HFF-Myc (cell line): Measurements from ENCODE around the gene SETDB1.

Source experiments
- DNase-seq: peaks from one replicate; pipeline ENCODE4 v3.0.0-alpha.2; 2011; ENCODE audit warnings: low read depth; ENCODE audit errors: extremely low read depth
- H3K4me3 ChIP-seq: replicated peaks from 2 replicates; pipeline ENCODE4 v1.5.1; 2011; ENCODE audit warnings: low read depth, mild to moderate bottlenecking, control low read depth, low read length
- CTCF ChIP-seq: IDR thresholded peaks from 2 replicates; pipeline ENCODE4 v1.5.1; 2012; ENCODE audit warnings: mild to moderate bottlenecking, low read depth, low read length, control low read depth; ENCODE audit errors: missing control alignments

Gene SETDB1

GRCh38 chr1:151007853-151008243 lies 81.7 kb downstream of the SETDB1 start:
- peak overlapping the region; percentile 91 for H3K4me3 ChIP-seq
- DNase-seq: no peak
- no peak for TF ChIP-seq CTCF

- peak within 1 kb of the TSS; percentile 91 for H3K4me3 ChIP-seq
- TF ChIP-seq CTCF: no peak
- peak; percentile 91 for DNase-seq
Measured at GRCh38 chr1:151008244-151009205, 82.4 kb downstream of the SETDB1 start, which contains the start of gene PRUNE1. PRUNE1 (plus strand) TSS chr1:151008449; CDS start chr1:151008633, 184 bp downstream.

GRCh38 chr1:151009206-151009587 lies 83.0 kb downstream of the SETDB1 start:
- peak overlapping the region; percentile 91 for H3K4me3 ChIP-seq
- TF ChIP-seq CTCF: no peak
- DNase-seq: no peak

- peak overlapping the region; percentile 91; the same call in 1 of the 2 replicates for H3K4me3 ChIP-seq
- no peak for TF ChIP-seq CTCF
- DNase-seq: no peak
Measured at GRCh38 chr1:151009674-151010345, 83.6 kb downstream of the SETDB1 start.

- TF ChIP-seq CTCF: no peak
- H3K4me3 ChIP-seq: no peak overlapping the region
- no peak for DNase-seq
Measured at GRCh38 chr1:151010346-151010726, 84.2 kb downstream of the SETDB1 start.

GRCh38 chr1:151011154-151011850 lies 85.1 kb downstream of the SETDB1 start:
- no peak for DNase-seq

More at GRCh38 chr1:151011154-151011850, 85.1 kb downstream of the SETDB1 start:
- TF ChIP-seq CTCF: no peak
- no peak overlapping the region for H3K4me3 ChIP-seq
